PC-3 (cell line): ENCODE results near the gene NRAP. TPM values are rescaled to one million over a fixed set of nuclear protein-coding genes. Genes with fewer than 3 reads are reported as not detected.

Source experiments
- ATAC-seq: fragments of 200-7000 bp; cut with Tn5 transposase; 2 replicates; pipeline ENCODE4 v1.9.1; 2020; ENCODE audit warnings: mild to moderate bottlenecking, moderate library complexity
- BruUV-seq: library from RNA; stranded (reverse); fragments of 400-500 nt; replicated peaks from 2 replicates; lab custom pipeline; 2021; lab: Mats Ljungman, UMichigan
- CTCF ChIA-PET: fragments of 300-600 bp; sonication (Branson Sonifier 250); formaldehyde crosslinking; loops from one replicate; lab custom pipeline; 2022; ENCODE audit warnings: antibody characterized with exemption; lab: Charles Lee
- POLR2A ChIA-PET: fragments of 300-600 bp; sonication (Branson Sonifier 250); formaldehyde crosslinking; loops from one replicate; lab custom pipeline; 2022; ENCODE audit warnings: antibody characterized with exemption; ENCODE audit not compliant: unreplicated experiment; lab: Charles Lee
- DNase-seq: peaks from one replicate; pipeline ENCODE4 v3.0.0-alpha.2; 2015
- H2AFZ ChIP-seq: fragments of 300-600 bp; sonication (generic); 2 replicates; pipeline ENCODE4 v1.6.0; 2016; ENCODE audit warnings: antibody characterized with exemption, low read length
- H3F3A ChIP-seq: fragments of 300-600 bp; sonication (generic); one replicate; pipeline ENCODE4 v1.6.0; 2017; ENCODE audit warnings: antibody characterized with exemption, low read length, control low read depth, mild to moderate bottlenecking; ENCODE audit not compliant: unreplicated experiment
- H3K27ac ChIP-seq: fragments of 300-600 bp; sonication (generic); 2 replicates; pipeline ENCODE4 v1.5.1; 2016; ENCODE audit warnings: mild to moderate bottlenecking, low read length
- H3K27me3 ChIP-seq: fragments of 300-600 bp; sonication (generic); 2 replicates; pipeline ENCODE4 v1.6.1; 2016; ENCODE audit warnings: low read length, mixed read lengths
- H3K36me3 ChIP-seq: fragments of 300-600 bp; sonication (generic); 2 replicates; pipeline ENCODE4 v1.6.1; 2016; ENCODE audit warnings: low read depth, mixed run types, low read length, mixed read lengths
- H3K4me1 ChIP-seq: fragments of 300-600 bp; sonication (generic); 2 replicates; pipeline ENCODE4 v1.5.1; 2016; ENCODE audit warnings: low read length; ENCODE audit not compliant: insufficient read depth
- H3K4me2 ChIP-seq: fragments of 300-600 bp; sonication (generic); 2 replicates; pipeline ENCODE4 v1.6.0; 2016; ENCODE audit warnings: low read length
- H3K4me3 ChIP-seq: fragments of 300-600 bp; sonication (generic); 2 replicates; pipeline ENCODE4 v1.5.1; 2016; ENCODE audit warnings: mild to moderate bottlenecking, low read length, mixed read lengths
- H3K79me2 ChIP-seq: fragments of 300-600 bp; sonication (generic); 2 replicates; pipeline ENCODE4 v1.6.1; 2017; ENCODE audit warnings: low read length, mixed read lengths
- H3K9ac ChIP-seq: fragments of 300-600 bp; sonication (generic); 2 replicates; pipeline ENCODE4 v1.6.0; 2016; ENCODE audit warnings: mild to moderate bottlenecking, low read length
- H3K9me2 ChIP-seq: fragments of 300-600 bp; sonication (generic); replicated peaks from 2 replicates; pipeline ENCODE4 v1.6.1; 2016; ENCODE audit warnings: mixed run types, low read length, mixed read lengths
- H3K9me3 ChIP-seq: fragments of 300-600 bp; sonication (generic); 2 replicates; pipeline ENCODE4 v1.6.1; 2016; ENCODE audit warnings: low read length, mixed read lengths
- H4K20me1 ChIP-seq: fragments of 300-600 bp; sonication (generic); 2 replicates; pipeline ENCODE4 v1.6.1; 2016; ENCODE audit warnings: low read length, mixed read lengths
- EZH2 ChIP-seq: fragments of 300-600 bp; sonication (generic); IDR thresholded peaks from one replicate; pipeline ENCODE4 v1.6.1; 2017; ENCODE audit warnings: antibody characterized with exemption, mild to moderate bottlenecking, low read length; ENCODE audit not compliant: unreplicated experiment
- EZH2phosphoT487 ChIP-seq: fragments of 300-600 bp; sonication (generic); IDR thresholded peaks from 2 replicates; pipeline ENCODE4 v1.6.1; 2018; ENCODE audit warnings: mild to moderate bottlenecking, antibody characterized with exemption, low read length, borderline replicate concordance
- intact Hi-C: fragments of 100-400 bp; cut with micrococcal nuclease; formaldehyde crosslinking; loops from 2 replicates; pipeline ENCODE4 v1.9.0; 2023
- total RNA-seq: library from RNA; depleted of rRNA; stranded (reverse); fragments of >200 nt; gene quantifications from 2 replicates; pipeline ENCODE4 v1.2.3, GENCODE V29; 2014
- TF ChIP-seq, protein P1 (sequence below): fragments of 300-600 bp; sonication (generic); conservative IDR thresholded peaks from 2 replicates; pipeline ENCODE4 v1.5.1; 2017; ENCODE audit warnings: antibody characterized with exemption, low read depth, mild to moderate bottlenecking, low read length

NRAP gene
- total RNA-seq, 1 experiment from 2014 or later, result not detected

DNA sequence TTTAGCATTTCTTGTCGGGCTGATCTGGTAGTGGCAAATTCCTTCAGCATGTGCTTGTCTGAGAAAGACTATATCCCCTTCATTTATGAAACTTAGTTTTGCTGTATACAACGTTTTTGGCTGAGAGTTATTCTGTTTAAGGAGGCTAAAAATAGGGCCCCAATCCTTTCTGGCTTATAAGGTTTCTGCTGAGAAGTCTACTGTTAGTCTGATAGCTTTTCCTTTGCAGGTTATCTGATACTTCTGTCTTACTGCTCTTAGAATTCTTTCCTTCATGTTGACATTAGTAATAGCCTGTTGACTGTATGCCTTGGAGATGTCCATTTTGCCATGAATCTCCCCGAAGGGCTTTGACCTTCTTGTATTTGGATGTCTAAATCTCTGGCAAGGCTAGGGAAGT, 25.7 kb upstream of the NRAP start:
- no peak overlapping the region for H3K4me2 ChIP-seq
- H4K20me1 ChIP-seq, result no peaks in the 10 kb centered on the region
- H3K79me2 ChIP-seq, result peaks cover 21% of the 10 kb centered on the region; the same call in 1 of the 2 replicates
- intact Hi-C loops, result no loop called here
- no peaks in the 10 kb centered on the region for H3K9me2 ChIP-seq
- no peak overlapping the region for H3K27ac ChIP-seq
- CTCF ChIA-PET, result no interaction called here
- H3F3A ChIP-seq, result no peaks in the 10 kb centered on the region
- H2AFZ ChIP-seq, result no peak overlapping the region
- TF ChIP-seq EZH2, result no peak
- TF ChIP-seq EZH2phosphoT487, result no peak
- TF ChIP-seq, protein P1, sequence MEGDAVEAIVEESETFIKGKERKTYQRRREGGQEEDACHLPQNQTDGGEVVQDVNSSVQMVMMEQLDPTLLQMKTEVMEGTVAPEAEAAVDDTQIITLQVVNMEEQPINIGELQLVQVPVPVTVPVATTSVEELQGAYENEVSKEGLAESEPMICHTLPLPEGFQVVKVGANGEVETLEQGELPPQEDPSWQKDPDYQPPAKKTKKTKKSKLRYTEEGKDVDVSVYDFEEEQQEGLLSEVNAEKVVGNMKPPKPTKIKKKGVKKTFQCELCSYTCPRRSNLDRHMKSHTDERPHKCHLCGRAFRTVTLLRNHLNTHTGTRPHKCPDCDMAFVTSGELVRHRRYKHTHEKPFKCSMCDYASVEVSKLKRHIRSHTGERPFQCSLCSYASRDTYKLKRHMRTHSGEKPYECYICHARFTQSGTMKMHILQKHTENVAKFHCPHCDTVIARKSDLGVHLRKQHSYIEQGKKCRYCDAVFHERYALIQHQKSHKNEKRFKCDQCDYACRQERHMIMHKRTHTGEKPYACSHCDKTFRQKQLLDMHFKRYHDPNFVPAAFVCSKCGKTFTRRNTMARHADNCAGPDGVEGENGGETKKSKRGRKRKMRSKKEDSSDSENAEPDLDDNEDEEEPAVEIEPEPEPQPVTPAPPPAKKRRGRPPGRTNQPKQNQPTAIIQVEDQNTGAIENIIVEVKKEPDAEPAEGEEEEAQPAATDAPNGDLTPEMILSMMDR, result no peak
- DNase-seq, result no peak
- peaks cover 12% of the 10 kb centered on the region; the same call in 1 of the 2 replicates for H3K36me3 ChIP-seq
- no peak for ATAC-seq
- BruUV-seq, result no TSS peak
- POLR2A ChIA-PET, result no interaction called here
- H3K4me3 ChIP-seq, result no peak overlapping the region
- peaks cover 11% of the 10 kb centered on the region; the same call in 1 of the 2 replicates for H3K9me3 ChIP-seq
- H3K27me3 ChIP-seq, result no peaks in the 10 kb centered on the region
- no peak overlapping the region for H3K9ac ChIP-seq
- no peaks in the 10 kb centered on the region for H3K4me1 ChIP-seq

DNA sequence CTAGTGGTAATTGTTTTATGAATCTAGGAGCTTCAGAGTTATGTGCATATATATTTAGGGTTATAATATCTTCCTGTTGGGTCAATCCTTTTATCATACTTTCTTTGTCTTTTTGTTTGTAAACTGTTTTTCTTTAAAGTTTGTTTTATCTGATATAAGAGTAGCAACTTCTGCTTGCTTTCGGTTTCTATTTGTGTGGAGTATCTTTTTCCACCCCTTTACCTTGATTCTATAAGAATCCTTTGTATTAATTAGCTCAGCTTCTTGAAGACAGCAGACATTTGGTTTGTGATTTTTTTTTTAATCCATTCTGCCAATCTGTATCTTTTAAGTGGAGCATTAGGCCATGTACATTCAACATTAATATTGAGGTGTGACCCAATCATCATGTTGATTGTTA, 25.2 kb upstream of the NRAP start:
- intact Hi-C loops, result no loop called here
- DNase-seq, result no peak
- Histone ChIP-seq H3K4me3 (no peak overlapping the region), H2AFZ (no peak overlapping the region), H3K9ac (no peak overlapping the region), H4K20me1 (no peaks in the 10 kb centered on the region), H3K36me3 (peaks cover 11% of the 10 kb centered on the region; the same call in 1 of the 2 replicates), H3K4me1 (no peaks in the 10 kb centered on the region), H3F3A (no peaks in the 10 kb centered on the region), H3K9me3 (peaks cover 11% of the 10 kb centered on the region; the same call in 1 of the 2 replicates), H3K9me2 (no peaks in the 10 kb centered on the region), H3K4me2 (no peak overlapping the region), H3K79me2 (peaks cover 25% of the 10 kb centered on the region; the same call in 1 of the 2 replicates), H3K27me3 (no peaks in the 10 kb centered on the region), H3K27ac (no peak overlapping the region)
- TF ChIP-seq, protein P1, result no peak
- TF ChIP-seq EZH2phosphoT487 (no peak), EZH2 (no peak)
- POLR2A ChIA-PET, result no interaction called here
- no peak for ATAC-seq
- CTCF ChIA-PET, result no interaction called here
- no TSS peak for BruUV-seq

DNA sequence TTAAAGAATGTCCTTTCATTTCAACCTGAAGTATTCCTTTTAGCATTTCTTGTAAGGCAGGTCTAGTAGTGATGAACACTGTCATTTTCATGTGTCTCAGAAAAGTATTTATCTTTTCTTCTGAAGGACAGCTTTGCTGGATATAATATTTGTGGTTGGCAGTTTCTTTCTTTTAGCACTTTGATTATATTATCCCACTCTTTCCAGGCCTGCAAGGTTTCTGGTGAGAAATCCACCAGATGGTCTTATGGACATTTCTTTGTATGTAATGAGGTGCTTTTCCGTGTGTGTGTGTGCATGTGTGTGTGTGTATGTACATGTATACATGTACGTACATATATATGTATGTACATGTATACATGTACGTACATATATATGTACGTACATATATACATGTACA, 23.2 kb upstream of the NRAP start:
- Histone ChIP-seq H3K4me3 (no peak overlapping the region), H3K27me3 (no peaks in the 10 kb centered on the region), H3K9me3 (no peaks in the 10 kb centered on the region; the same call in 1 of the 2 replicates), H3F3A (no peaks in the 10 kb centered on the region), H3K27ac (no peak overlapping the region), H3K4me1 (no peaks in the 10 kb centered on the region), H3K9ac (no peak overlapping the region), H3K79me2 (peaks cover 25% of the 10 kb centered on the region; the same call in 1 of the 2 replicates), H2AFZ (no peak overlapping the region), H3K36me3 (no peaks in the 10 kb centered on the region; the same call in 1 of the 2 replicates), H3K4me2 (no peak overlapping the region), H4K20me1 (no peaks in the 10 kb centered on the region), H3K9me2 (no peaks in the 10 kb centered on the region)
- DNase-seq, result no peak
- POLR2A ChIA-PET, result no interaction called here
- no TSS peak for BruUV-seq
- TF ChIP-seq, protein P1, result no peak
- TF ChIP-seq EZH2phosphoT487 (no peak), EZH2 (no peak)
- CTCF ChIA-PET, result interaction anchor here (0.6 kb wide), 1 partner anchor 831 kb away, joined by 3 read pairs; no protein-coding TSS in a partner anchor
- intact Hi-C loops, result no loop called here
- no peak for ATAC-seq
